HG02623 (cell line): ENCODE measurements around the gene ACYP1.

Source experiments
- ATAC-seq: cut with Tn5 transposase; IDR thresholded peaks from one replicate; pipeline ENCODE4 v1.9.1; 2021; ENCODE audit warnings: moderate library complexity; ENCODE audit not compliant: unreplicated experiment

Gene ACYP1

DNA sequence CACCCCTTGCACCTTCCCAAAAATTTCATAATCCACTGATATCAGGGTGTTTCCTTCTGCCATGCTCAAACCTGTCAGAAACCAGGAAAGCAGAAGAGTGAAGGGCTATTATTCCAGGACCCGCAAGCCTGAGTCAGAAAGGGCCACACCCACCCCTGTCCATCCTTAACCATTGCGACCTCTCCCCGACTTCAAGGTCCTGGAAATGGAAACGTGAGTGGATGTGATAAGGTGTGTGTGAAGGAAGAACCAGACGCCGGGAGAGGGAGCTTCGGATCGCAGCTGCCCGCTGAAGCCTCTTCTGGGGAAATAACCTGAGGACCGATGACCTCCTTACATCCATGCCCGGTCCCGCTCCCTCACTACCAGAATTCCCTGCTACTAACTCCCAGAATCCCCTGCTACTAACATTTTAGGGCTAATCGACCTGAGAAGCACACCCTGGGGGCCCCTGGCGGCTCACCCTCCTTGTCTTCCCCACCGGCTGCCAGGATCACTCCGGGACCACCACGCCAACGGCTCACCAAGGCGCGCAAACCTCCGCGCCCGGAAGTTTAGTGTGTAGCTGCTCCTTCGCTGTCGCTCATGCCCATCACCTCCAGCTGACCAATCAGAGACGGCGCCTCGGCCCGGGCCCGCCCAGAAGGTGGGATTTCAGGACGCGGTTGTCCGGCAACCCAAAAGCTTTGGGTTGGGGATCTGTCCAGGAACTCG lies at the start of gene ACYP1:
Gene ACYP1, minus strand, starts transcription at position 534 of the 714 bp plus-strand sequence. Its CDS starts 471 bp downstream, at position 63.
- ATAC-seq, result peak; percentile 98

DNA sequence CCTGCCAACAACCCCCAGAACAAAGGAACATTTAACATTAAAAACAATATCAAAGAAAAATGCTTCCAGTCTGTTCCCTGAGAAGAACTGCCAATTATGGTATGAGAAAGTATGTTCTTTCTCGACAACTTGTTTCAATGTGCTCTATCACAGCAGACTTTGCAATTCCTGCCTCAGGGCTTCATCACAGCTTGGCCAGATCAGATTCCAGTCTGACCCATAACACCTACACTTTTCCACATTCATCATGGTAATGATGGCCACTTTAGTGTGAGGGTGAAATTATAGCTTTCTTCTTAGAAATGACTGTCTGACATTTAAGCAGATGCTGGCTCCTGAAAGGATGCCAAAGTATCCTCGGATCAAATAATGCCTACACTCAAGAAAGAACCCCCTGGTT lies 46.1 kb upstream of the ACYP1 start:
- ATAC-seq, result no peak

GRCh38 chr14:75107186-75107585 lies 43.4 kb upstream of the ACYP1 start:
- no peak for ATAC-seq

DNA sequence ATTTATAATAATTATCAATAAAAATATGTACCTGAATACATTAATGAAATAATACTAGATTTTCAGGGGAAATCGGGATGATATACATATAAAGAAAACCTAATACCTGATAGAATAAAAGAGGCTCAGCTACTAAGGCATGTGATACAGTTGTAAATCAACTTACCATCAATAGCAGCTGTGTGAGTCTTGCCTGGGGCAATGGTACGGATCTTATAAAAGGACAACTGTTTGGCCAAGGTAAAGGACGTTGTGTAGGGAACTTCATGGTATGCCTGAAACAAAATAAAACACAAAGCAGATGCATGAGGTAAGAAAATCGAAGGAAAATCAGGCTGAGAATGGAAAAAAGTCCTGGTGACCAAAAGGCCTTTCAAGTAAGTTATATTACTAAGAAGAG lies 37.7 kb upstream of the ACYP1 start:
- no peak for ATAC-seq

DNA sequence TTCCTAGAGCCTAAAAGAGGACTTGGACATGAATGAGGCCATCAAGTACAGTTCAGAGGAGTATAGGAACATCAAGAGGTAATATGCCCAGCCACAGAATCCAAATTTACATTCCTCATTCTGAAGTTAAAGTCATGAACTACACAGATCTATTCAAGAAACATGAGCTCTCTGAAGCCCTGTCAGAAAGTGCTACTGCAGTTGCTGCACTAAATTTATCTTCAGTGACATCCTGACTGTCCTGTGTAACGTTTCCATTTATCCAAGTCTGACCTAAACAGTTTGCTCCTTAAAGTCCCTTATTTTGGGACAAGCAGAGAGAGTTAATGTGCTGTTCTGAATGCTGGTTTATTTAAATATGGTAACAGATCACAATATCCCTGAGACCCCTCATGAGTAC lies 34.9 kb upstream of the ACYP1 start:
- no peak for ATAC-seq

DNA sequence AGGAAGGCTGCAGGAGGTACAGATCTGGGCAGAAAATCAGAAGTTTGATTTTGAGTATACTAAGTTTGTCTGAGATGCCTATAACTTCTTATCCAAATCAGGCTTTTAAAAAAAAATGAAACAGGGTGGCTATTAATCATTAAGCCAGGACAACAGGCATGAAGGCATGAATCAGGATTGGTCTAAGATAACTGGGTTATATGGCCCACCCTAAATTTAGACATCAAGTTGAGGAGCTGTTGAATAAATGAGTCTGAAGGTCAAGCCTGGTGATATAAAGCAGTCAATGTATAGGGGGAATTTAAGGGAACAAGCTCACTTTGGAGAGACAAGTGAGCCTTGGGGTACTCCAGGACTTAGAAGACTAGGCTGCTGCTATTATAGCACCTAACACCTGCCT lies 34.4 kb upstream of the ACYP1 start:
- ATAC-seq, result no peak

DNA sequence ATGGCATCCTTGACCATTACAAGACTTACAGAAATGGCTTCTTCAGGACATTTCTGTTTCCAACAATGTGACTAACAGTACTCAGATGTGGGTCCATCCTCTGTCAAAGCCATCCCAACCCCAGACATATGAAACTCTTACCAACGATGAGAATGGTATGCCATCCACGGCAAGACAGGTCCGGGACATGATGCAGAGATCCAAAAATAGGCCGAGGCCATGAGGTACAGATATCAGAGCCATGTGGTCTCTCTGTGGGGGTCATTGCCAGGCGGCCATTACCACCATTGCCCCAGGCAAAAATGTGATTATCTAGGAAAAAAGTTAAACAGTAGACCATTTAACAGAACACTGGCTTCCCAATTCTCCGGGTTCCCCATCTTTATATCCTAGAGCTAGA lies 33.1 kb upstream of the ACYP1 start:
- ATAC-seq, result no peak

GRCh38 chr14:75095690-75096089 lies 31.9 kb upstream of the ACYP1 start:
- no peak for ATAC-seq

DNA sequence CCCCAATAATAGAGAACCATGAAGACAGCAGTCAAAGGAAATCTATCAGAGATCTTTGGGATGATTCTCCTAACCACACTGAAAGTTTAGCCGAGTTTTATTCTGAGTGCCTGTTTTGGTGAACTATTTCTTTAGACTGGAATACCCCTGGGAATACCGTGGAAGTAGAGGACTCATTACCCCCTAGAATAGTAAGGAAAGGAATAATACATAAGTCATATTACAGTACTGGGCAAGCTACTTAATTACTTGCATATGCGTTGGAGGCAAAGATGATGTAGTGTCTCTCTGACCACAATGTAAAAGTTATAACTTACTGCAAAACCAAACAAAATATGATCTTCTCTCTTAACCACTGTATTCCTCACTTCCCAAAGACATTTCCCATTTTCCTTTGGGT lies 31.1 kb upstream of the ACYP1 start:
- ATAC-seq, result no peak

GRCh38 chr14:75092698-75093097 lies 28.9 kb upstream of the ACYP1 start:
- ATAC-seq, result no peak

GRCh38 chr14:75091251-75091650 lies 27.4 kb upstream of the ACYP1 start:
- no peak for ATAC-seq

- ATAC-seq, result no peak
These were observed 26.5 kb upstream of the ACYP1 start for GRCh38 chr14:75090353-75090752.

GRCh38 chr14:75088566-75089373 lies 24.9 kb upstream of the ACYP1 start:
- no peak for ATAC-seq

GRCh38 chr14:75088153-75088552 lies 24.3 kb upstream of the ACYP1 start:
- no peak for ATAC-seq

DNA sequence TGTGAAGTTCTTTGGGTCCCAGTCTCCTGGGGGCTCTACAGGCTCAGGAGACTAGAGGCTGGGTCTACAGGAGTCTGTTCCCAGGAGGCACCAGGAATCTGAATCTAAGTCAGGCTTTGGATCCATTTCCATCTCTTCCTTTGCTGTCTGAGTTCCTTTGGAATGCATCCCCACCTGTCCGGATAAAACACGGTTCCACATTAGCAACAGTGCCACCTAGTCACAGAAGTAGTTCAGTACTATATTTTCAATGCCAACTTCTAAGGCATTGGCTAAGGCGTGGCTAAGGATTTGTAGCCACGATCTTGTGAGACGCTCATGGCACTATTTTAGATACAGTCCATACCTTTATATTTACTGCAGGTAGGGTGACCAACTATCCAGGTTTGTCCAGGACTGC lies 20.7 kb upstream of the ACYP1 start:
- no peak for ATAC-seq

DNA sequence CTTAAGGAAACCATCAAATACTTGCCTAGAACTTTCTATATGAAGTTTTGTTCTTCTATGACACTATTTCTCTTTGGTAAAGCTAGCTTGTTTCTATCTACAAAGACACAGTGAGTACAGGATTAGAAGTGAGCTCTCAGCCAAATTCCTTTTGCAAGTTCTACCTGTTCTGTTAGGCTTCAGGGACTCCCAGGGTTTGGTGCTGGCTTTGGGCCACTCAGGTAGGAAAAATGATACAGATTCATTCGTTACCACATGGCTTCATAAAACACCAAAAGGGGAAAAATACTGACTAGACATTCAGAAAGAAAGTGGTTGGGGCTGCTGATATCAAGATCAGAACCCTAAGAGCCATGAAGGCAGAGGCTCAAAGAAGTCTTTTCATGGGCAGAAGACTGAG lies 19.4 kb upstream of the ACYP1 start:
- no peak for ATAC-seq

- ATAC-seq, result no peak
These were observed 17.9 kb upstream of the ACYP1 start for GRCh38 chr14:75081660-75082229.

- ATAC-seq, result no peak
These were observed 15.7 kb upstream of the ACYP1 start for GRCh38 chr14:75079521-75079920.

- ATAC-seq, result no peak
These were observed 14.0 kb upstream of the ACYP1 start for GRCh38 chr14:75077794-75078193.

DNA sequence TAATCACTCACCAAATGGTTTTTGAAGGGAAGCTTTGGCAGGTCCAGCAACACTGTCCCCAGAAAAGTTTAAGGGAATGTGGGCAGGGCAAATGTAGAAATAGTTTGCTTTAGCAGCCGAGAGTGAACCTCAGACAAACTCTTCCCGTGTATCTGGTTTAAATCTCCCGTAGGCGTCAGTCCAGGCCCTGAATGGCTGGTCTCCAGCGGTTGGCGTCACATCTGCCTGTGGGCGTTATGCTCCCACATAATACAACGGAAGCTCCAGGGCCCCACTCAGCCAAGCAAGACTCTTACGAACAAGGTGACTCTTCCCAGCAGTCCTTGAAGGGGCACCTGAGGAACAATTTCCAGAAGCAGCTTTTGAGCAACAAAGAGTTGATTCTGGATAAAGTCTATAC lies 6.6 kb upstream of the ACYP1 start:
- ATAC-seq, result no peak

- ATAC-seq, result no peak
These were observed 6.0 kb upstream of the ACYP1 start for GRCh38 chr14:75069811-75070145.

- ATAC-seq, result peak; percentile 65
These were observed 5.4 kb upstream of the ACYP1 start, which contains the start of gene ZC2HC1C for GRCh38 chr14:75069121-75069810. Gene ZC2HC1C (plus strand): TSS chr14:75069641. CDS start chr14:75070574, 933 bp downstream.
